ENCODE results near the gene CLMN.

CLMN gene

DNA sequence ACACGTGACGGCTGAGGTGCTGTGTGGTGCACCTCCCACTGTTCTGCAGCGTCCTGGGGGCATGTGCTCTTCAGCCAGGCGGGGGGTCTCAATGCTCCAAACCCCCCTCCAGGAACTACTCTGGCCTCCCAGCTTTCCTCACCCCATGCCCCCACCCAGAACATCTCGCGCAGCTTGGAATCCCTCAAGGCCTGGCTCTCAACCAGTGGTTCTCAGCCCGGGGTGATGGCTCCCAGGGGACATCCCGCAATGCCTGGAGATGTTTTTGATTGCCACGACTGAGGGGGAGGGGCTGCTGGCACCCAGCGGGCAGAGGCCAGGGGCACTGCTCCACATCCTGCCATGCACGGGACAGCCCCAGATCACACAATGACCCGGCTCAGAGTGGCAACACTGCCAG, 83.5 kb downstream of the CLMN start:
- no peak for DNase-seq

DNA sequence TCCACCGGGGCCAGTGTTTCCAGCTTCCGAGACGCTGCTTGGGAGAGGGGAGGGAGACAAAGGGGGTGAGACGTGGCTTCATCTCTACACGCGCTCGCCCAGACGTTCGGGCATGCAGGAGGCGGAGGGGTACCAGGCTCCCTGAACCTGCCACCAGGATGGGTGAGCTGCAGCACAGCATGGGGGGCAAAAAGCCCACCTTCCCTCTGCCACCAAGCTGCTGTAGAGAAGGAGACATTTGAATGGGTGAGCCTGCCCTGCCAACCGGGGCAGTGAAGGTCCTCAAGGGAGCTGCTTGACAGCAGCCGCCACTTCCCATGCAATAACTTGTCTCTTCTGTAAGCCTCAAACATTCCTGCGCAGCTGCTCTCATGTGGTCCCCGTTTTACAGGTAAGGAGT, 83.9 kb downstream of the CLMN start:
- DNase-seq, result no peak

GRCh38 chr14:95235351-95235750, 84.4 kb downstream of the CLMN start:
- no peak for DNase-seq

DNA sequence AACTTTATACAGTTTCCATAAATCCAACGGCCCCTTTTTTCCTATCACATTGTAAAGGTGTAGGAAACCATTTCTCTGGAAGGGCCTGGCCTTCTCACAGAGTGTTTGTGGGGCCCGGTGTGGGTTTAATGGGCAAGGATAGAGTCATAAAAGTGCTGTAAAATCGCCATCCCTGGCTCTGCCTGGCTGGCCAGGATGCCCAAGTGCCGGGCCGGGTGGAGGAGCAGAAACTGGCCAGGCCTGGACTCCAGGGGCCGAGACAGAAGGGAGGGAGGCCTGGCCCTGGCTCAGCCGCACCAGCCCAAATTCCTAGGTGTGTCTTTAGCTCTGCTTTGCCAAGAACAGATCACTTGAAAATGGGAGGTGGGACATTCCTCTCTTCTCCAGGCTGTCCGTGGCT, 85.3 kb downstream of the CLMN start:
- DNase-seq, result no peak

DNA sequence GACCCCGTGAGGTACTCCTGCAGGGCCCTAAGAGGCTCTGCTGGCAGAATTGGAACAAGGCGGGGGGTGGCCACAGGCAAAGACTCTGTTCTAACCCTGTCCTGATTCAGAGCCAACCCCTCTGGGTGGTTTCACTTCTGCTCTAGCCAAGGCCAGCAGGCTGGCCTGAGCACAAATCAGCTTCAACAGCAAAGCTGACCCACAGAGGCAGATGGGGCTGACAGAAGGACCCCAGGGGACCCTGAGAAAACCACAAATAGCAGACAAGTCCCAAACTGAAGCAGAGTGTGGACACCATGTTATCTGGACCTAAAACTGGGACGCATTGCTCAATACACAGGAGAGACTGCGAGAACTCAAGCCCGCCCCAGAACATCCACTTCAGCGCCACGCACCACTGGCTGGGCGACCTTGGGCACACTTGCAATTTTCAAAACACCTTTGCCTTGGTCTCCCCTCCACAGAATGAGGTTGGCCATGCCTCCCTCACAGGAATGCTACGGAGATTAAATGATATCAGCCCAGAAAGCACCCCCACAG, 85.9 kb downstream of the CLMN start:
- no peak for DNase-seq

GRCh38 chr14:95232894-95233584, 86.7 kb downstream of the CLMN start:
- no peak for DNase-seq

GRCh38 chr14:95231966-95232633, 87.6 kb downstream of the CLMN start:
- no peak for DNase-seq

DNA sequence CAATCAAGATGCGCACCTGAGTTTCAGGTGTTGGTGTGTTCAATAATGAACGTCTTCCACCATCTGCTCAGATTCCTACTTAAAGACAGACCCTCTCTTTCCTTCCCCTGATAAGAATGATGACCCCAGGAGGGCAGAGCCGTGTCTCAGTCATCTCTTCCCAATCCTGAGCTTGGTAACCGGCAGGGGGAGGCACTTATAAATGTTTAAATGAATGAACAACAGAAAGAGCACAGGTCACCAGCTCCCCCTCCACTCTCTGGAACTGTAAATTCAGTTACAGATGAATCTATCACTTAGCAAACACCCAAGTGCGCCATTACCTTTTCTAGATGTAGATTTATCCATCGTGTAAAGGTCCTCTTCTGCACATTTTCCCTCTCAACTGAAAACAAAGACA, 90.0 kb downstream of the CLMN start:
- no peak for DNase-seq

DNA sequence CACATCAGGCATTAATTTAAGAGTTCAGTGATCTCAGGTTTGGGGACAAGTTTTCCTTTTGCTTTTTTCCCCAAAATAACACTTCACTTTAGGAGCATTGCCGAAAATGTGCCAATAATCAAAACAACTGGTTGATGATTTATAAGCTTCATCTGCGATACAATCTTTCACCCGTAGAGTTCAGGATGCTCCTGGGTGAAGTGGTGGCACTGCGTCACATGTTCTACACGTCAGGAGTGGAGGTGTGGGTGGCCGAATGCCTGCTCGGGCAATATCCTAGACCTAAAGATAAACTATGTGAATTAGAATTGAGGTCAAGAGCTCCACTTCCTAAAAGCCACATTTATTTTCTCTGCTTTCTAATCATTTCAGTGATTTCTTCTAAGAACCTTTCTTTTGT, 91.5 kb downstream of the CLMN start:
- DNase-seq, result no peak

DNA sequence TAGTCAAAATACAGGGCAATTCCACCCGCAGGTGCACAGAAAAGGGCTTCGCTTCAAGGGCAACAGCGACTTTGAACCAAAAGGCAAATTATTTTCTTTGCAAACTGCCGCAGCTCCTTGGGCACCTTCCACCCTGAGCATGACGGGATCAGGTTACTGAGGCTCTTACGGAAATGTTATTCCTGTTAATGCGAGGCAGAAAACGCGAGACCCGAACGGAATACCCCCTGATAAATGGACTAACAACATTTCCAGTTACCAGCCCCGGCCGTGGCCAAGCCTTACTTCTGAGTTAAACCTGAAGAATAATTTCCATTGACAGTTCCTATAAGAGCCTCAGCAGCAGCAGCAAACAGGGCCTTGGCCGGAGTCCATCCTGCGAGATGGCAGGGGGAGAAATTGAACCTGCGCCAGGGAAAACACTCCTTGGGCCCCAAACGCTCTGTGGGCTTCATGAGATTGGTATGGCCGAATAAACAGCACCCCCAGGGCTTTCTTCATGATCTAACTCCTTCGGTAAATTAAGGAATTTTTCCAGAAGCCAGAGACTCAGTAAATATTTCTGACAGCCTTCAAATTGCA, 92.3 kb downstream of the CLMN start:
- no peak for DNase-seq

DNA sequence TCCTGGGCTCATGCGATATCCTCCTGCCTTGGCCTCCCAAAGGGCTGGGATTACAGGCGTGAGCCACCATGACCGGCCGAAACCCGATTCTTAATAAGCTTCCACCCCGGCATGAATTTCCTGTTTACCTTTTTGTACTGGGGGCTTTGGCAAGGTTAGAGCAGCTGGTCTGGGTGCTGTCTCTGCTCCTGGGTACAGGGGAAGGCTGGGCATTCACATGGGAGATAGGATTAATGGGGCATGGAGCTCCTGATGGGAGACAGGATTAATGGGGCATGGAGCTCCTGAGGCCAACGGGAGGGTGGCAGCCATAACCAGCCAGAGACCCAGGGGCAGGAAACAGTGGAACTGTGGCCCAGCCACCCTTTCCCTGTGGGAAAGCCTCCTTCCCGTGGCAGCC, 92.9 kb downstream of the CLMN start:
- DNase-seq, result no peak

- DNase-seq, result no peak
These were observed 94.3 kb downstream of the CLMN start for GRCh38 chr14:95225251-95225887.

DNA sequence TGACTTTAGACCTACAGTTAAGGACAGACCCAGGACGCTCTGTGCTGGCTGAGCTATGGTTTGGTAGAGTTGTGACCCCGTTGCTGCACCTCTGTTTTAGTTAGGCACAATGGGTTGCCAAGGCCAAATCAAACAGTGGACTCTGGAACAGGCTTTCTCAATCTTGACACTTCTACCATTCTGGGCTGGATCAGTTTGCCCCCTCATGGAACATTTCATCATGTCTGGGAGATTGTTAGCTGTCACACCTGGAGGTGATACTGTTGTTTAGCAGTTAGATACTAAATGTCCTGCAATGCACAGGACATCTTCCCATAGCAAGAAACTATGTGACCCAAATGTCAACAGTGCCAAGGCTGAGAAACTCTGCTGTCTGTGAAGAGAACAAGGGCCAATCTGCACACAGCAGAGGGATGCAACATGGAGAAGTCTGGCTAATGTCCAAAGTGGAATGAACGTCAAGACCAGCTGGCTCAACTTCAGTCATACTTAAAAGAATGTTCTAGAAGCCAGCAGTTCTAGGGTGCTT, 96.8 kb downstream of the CLMN start:
- DNase-seq, result no peak

DNA sequence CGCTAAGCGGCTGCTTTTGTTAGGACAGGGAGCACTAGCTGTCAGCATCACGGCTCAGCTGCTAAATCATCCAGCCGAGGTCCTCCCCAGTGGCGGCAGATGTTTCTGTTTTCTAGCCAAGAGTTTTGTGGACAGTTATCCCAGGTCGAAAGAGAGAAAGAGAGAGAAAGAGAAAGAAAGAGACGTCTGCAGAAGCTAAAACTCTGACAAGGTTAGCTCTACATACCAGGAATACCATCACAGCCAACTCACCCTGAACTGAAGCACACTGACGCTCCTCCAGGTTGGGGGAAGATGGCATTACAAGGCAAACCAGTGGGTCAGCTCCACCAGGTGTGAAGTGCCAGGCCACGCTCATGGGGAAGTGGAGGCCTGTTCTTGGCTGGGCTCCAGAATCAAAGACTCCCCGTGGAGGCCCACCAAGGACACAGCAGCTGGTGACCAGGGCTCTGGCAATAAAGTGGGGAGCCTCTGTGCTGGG, 97.5 kb downstream of the CLMN start:
- no peak for DNase-seq

DNA sequence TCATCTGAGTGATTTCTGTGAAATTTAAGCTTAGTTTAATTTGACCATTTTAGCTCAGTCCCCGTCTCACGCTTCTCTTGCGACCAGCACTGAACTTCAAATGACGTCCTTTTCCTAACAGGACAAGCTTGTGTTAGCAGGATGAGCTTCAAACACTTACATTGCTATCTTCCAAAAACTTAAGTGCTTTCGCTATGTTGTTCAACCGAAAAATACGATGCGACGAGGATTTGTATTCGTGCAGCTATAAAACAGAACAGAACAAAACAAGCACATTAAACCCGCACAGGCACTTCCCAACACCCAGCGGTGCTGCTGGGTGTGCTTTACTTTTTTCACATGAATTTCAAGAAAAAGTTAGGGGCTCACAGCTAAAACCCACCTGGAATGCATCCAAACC, 98.2 kb downstream of the CLMN start:
- no peak for DNase-seq

GRCh38 chr14:95220663-95221231, 99.0 kb downstream of the CLMN start:
- DNase-seq, result no peak

GRCh38 chr14:95218472-95219193, 101.1 kb downstream of the CLMN start:
- no peak for DNase-seq

DNA sequence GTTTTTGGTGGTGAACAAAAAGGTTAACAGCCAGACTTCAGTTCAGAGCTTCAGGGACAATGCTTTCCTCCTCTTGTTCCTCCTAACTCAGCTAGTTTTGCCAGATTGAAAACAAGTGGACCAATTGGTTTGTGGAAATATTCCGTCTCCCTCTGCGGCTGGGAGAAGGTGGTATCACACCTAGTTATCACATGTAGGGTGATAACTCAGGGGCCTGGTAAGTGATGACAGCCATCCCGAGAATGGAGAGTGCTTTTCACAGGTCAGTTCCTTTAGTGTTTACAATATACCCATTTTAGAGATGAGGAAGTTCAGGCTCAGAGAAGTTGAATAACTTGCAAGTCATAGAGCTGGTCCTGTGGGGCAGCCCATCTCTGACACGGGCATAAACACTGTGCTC, 101.7 kb downstream of the CLMN start:
- DNase-seq, result no peak

DNA sequence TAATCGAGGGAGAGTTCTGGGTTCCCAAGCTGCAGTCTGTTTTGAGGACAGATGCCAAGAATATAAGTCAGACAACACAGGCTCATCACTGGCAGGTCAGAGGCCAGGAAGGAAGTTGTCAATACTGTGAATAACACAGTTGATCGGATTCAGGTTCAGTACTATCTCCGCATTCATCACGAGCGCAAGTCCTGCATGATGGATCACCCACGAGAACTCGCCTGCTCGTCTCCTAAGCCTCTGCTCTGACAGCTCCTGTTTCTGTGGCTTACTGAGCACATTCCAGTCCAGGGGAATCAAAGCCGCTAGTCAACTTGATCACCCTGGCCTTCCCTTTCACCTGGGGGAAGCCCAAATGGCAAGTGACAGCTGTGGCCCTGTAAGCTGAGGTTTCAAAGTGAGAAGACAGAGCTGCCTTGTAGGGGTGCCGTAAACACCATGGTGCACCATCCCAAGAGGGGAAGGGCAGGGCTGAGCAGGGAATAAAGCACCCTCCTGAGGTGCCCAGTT, 102.3 kb downstream of the CLMN start:
- DNase-seq, result no peak

DNA sequence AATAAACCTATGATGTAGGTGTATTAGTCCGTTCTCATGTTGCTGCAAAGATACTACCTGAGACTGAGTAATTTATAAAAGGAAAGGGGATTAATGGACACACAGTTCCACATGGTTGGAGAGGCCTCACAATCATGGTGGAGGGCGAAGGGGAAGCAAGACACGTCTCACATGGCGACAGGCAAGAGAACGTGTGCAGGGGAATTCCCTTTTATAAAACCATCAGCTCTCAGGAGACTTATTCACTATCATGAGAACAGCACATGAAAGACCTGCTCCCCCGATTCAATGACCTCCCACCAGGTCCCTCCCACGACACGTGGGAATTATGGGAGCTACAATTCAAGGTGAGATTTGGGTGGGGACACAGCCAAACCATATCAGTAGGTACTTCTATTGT, 103.7 kb downstream of the CLMN start:
- no peak for DNase-seq

DNA sequence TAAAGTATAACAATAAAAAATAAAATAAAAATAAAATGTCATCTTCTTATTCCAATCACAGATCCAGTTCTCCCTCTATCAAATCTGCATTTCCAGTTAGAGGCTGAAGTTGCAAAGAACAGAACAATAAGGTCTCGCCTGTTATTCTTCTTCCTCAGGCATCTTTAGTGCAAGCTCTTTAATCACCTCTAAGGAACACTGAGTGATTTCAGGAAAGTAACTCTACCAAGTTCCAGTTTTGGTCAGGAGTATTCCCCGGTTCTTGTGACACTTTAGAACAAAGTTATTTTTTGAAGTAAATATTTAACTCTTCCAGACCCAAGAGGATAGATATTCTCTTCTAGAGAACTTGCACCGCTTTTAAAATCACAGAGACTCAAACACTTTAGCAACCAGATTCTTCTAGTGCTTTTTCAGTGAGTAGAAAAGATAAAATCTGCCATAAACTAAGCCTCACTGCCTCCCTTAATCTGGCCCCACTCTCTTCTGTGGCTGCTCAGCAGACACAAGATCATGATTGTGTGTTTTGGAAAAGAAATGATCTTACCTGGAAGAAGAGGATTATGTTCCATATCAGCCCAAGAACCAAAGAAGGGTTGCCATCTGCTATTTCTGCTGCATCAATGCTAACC, 104.5 kb downstream of the CLMN start:
- DNase-seq, result peak; percentile 4

DNA sequence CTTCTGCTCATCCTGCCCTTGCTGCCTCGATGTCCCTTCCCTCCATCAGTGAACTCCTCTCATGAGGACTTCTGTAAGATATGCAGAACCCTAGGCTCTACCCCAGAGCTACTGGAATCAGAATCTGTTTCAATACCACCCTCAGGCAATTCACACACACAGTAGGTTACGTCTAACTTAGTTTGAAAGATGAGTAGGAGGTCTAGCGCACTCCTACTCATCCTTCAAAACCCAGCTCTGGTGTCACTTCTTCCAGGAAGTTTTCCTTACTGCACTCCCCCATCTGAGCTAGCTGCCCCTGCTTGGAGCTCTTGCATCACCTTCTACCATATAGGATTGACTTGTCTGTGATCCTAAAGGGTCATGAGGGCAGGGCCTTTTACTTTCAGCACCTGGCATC, 105.9 kb downstream of the CLMN start:
- DNase-seq, result no peak

Measured in activated CD4-positive, alpha-beta T cell treated with anti-CD3 and anti-CD28 coated beads, Interleukin-10, Interleukin-2, amounts not matched to agents 100 ng/mL and 50 ng/mL, durations not matched to agents 16 hours and 8 hours (primary cell).